PFSK-1 (cell line): ENCODE results near the gene CCDC47.

Source experiments
- FOXP2 ChIP-seq: optimal IDR thresholded peaks from 2 replicates; pipeline ENCODE3; 2011; ENCODE audit warnings: borderline replicate concordance, control low read depth, inconsistent platforms; ENCODE audit not compliant: insufficient read depth; ENCODE audit errors: extremely low read length, extremely low read depth
- POLR2AphosphoS5 ChIP-seq: IDR thresholded peaks from 2 replicates; pipeline ENCODE4 v1.6.1; 2012; ENCODE audit warnings: low read depth, mild to moderate bottlenecking, control low read depth, low read length, moderate library complexity
- SIN3A ChIP-seq: IDR thresholded peaks from 2 replicates; pipeline ENCODE4 v1.6.1; 2012; ENCODE audit warnings: mild to moderate bottlenecking, low read length, moderate library complexity, borderline replicate concordance; ENCODE audit not compliant: insufficient read depth
- TAF1 ChIP-seq: IDR thresholded peaks from 2 replicates; pipeline ENCODE4 v1.6.1; 2012; ENCODE audit warnings: low read length, control low read depth, borderline replicate concordance; ENCODE audit not compliant: insufficient read depth
- TF ChIP-seq, protein P1 (sequence below), 2 experiments: IDR thresholded peaks; 2 replicates each; pipeline versions ENCODE4 v1.6.1 to v1.8.0; 2011 to 2012; ENCODE audit warnings: low read depth in 2 of 2, low read length in 2 of 2, control low read depth in 1 of 2, inconsistent platforms in 1 of 2, mild to moderate bottlenecking in 1 of 2, moderate library complexity in 1 of 2; ENCODE audit not compliant: insufficient read depth in 1 of 2

- TF ChIP-seq TAF1 (no peak), POLR2AphosphoS5 (no peak), FOXP2 (no peak), SIN3A (no peak)
- TF ChIP-seq, protein P1, sequence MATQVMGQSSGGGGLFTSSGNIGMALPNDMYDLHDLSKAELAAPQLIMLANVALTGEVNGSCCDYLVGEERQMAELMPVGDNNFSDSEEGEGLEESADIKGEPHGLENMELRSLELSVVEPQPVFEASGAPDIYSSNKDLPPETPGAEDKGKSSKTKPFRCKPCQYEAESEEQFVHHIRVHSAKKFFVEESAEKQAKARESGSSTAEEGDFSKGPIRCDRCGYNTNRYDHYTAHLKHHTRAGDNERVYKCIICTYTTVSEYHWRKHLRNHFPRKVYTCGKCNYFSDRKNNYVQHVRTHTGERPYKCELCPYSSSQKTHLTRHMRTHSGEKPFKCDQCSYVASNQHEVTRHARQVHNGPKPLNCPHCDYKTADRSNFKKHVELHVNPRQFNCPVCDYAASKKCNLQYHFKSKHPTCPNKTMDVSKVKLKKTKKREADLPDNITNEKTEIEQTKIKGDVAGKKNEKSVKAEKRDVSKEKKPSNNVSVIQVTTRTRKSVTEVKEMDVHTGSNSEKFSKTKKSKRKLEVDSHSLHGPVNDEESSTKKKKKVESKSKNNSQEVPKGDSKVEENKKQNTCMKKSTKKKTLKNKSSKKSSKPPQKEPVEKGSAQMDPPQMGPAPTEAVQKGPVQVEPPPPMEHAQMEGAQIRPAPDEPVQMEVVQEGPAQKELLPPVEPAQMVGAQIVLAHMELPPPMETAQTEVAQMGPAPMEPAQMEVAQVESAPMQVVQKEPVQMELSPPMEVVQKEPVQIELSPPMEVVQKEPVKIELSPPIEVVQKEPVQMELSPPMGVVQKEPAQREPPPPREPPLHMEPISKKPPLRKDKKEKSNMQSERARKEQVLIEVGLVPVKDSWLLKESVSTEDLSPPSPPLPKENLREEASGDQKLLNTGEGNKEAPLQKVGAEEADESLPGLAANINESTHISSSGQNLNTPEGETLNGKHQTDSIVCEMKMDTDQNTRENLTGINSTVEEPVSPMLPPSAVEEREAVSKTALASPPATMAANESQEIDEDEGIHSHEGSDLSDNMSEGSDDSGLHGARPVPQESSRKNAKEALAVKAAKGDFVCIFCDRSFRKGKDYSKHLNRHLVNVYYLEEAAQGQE (IDR thresholded peaks at IDR 0.05; ENCODE audit: insufficient read depth in 1 of 2, low read depth in 2 of 2, low read length in 2 of 2): no peak
These were observed 57.0 kb downstream of the CCDC47 start for GRCh38 chr17:63716426-63716825.
